CD4-positive, alpha-beta T cell (primary cell): ENCODE measurements around the gene F2RL2. TPM values are rescaled to one million over a fixed set of nuclear protein-coding genes. Genes with fewer than 3 reads are reported as not detected.

Source experiments
- ATAC-seq: fragments of 200-7000 bp; cut with Tn5 transposase; one replicate; pipeline ENCODE4 v1.10.0; 2022; ENCODE audit warnings: mild to moderate bottlenecking; ENCODE audit not compliant: poor library complexity
- CTCF ChIA-PET: fragments of 350-600 bp; sonication (Branson Sonifier 250); formaldehyde crosslinking; loops from one replicate; lab custom pipeline; 2021; ENCODE audit warnings: antibody characterized with exemption, inconsistent platforms; lab: Charles Lee
- POLR2A ChIA-PET: fragments of 350-600 bp; sonication (Branson Sonifier 250); formaldehyde crosslinking; loops from one replicate; lab custom pipeline; 2021; ENCODE audit warnings: antibody characterized with exemption, inconsistent platforms; lab: Charles Lee
- DNase-seq, 14 experiments: peaks; one replicate each; pipeline ENCODE4 v3.0.0-alpha.2; 2013 to 2020; ENCODE audit warnings: mixed read lengths in 2 of 14
- H3K27ac ChIP-seq, 2 donors: one replicate each; pipeline versions ENCODE4 v1.5.1 to v1.7.0; 2013; ENCODE audit warnings: low read length in 2 of 2, low read depth in 1 of 2, mild to moderate bottlenecking in 1 of 2
- H3K27me3 ChIP-seq, 2 experiments: 1 replicate in 1 of 2; 2 replicates in 1 of 2; pipeline versions ENCODE4 v1.6.1 to v1.7.0; 2013; ENCODE audit warnings: low read length in 2 of 2, control low read depth in 1 of 2, mild to moderate bottlenecking in 1 of 2, moderate library complexity in 1 of 2; ENCODE audit not compliant: insufficient read depth in 2 of 2, control insufficient read depth in 1 of 2
- H3K36me3 ChIP-seq: one replicate; pipeline ENCODE4 v1.6.1; 2013; ENCODE audit warnings: low read length, control low read depth; ENCODE audit not compliant: insufficient read depth
- H3K4me1 ChIP-seq: one replicate; pipeline ENCODE4 v1.6.1; 2013; ENCODE audit warnings: low read length, control low read depth; ENCODE audit not compliant: insufficient read depth
- H3K4me3 ChIP-seq: one replicate; pipeline ENCODE4 v1.5.1; 2013; ENCODE audit warnings: mild to moderate bottlenecking, low read length, moderate library complexity
- H3K9me3 ChIP-seq, 2 experiments: 1 replicate in 1 of 2; 2 replicates in 1 of 2; pipeline versions ENCODE4 v1.6.1 to v1.7.0; 2013; ENCODE audit warnings: low read length in 2 of 2, mild to moderate bottlenecking in 2 of 2, control low read depth in 1 of 2, moderate library complexity in 1 of 2; ENCODE audit not compliant: control insufficient read depth in 1 of 2, insufficient read depth in 1 of 2
- H3K27ac Mint-ChIP-seq: one replicate; pipeline ENCODE4 v1.8.0; 2020; ENCODE audit warnings: mixed read lengths
- H3K27me3 Mint-ChIP-seq: one replicate; pipeline ENCODE4 v1.8.0; 2021; ENCODE audit warnings: mixed read lengths
- H3K36me3 Mint-ChIP-seq: one replicate; pipeline ENCODE4 v1.8.0; 2021; ENCODE audit warnings: low read depth, mixed read lengths
- H3K4me1 Mint-ChIP-seq: one replicate; pipeline ENCODE4 v1.8.0; 2021; ENCODE audit warnings: low read depth, mixed read lengths
- H3K4me3 Mint-ChIP-seq: one replicate; pipeline ENCODE4 v1.8.0; 2020; ENCODE audit warnings: mild to moderate bottlenecking, mixed read lengths
- H3K9me3 Mint-ChIP-seq: one replicate; pipeline ENCODE4 v1.8.0; 2020; ENCODE audit warnings: mixed read lengths
- CTCF ChIP-seq: fragments of 200-600 bp; IDR thresholded peaks from one replicate; pipeline ENCODE4 v1.8.0; 2022; ENCODE audit warnings: antibody characterized with exemption, mild to moderate bottlenecking
- intact Hi-C, 2 experiments: fragments of 100-400 bp; cut with DNase I in 1 of 2; cut with micrococcal nuclease in 1 of 2; formaldehyde crosslinking; loops; one replicate each; pipeline versions ENCODE4 v1.15.1 to v1.9.0; 2023 to 2025; cut with DNase I, micrococcal nuclease
- total RNA-seq, 174 experiments: library from RNA in 2 of 174; stranded (reverse) in 2 of 174; gene quantifications; one replicate each; pipeline ENCODE4 v1.2.3 and lab custom pipeline; 2021 to 2026

F2RL2 gene
- total RNA-seq, 2 experiments from 2014 or later, result not detected

DNA sequence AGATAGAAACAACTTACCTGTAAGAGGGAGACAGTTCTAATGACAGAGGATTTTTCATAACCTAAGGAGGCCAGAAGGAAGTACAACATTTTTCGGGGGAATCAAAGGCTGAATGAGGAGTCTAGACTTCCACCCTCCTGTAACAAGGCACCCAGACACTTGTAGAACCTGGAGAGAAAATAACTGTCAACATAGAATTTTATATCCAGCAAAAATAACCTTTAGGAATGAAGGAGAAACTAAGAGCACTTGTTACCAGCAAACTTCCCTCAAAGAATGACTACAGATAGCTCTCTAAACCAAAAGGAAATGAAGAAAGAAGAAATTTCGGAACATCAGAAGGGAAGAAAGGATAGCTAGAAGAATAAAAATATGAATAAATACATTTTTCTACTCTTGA lies 25.9 kb upstream of the F2RL2 start:
- no peaks in the 10 kb centered on the region for H3K4me1 Mint-ChIP-seq
- peaks cover 97% of the 10 kb centered on the region for H3K36me3 Mint-ChIP-seq
- no peak overlapping the region for H3K27ac Mint-ChIP-seq

DNA sequence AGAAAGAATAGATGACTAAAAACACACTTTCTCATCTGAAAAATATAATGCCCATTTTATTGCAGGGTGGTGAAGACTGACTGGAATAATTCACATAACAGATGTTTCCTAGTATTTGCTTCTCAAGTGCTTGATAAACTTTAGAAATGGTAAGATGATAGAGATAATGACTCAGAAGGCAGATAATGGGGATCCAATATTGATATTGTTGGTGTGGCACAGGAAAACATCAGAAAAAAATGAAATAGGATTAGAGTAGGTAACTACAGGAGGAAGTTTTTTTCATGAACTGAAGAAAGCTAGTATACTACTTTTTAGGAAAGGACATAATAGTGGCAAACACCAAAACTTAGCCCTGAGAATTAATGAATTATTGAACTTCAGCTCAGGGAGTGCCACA lies 20.2 kb upstream of the F2RL2 start:
- TF ChIP-seq CTCF, result no peak
- ChIA-PET CTCF (no interaction called here), POLR2A (no interaction called here)
- Histone ChIP-seq H3K4me3 (no peak overlapping the region), H3K27me3 (no peaks in the 10 kb centered on the region), H3K4me1 (no peaks in the 10 kb centered on the region), H3K9me3 (peaks cover 4 to 6% of the 10 kb centered on the region in 2 experiments), H3K27ac (no peak overlapping the region), H3K36me3 (peaks cover 69% of the 10 kb centered on the region)
- no peak for DNase-seq
- Mint-ChIP-seq H3K4me1 (no peaks in the 10 kb centered on the region), H3K27ac (no peak overlapping the region), H3K9me3 (no peaks in the 10 kb centered on the region), H3K4me3 (no peak overlapping the region), H3K36me3 (peaks cover 98% of the 10 kb centered on the region), H3K27me3 (no peaks in the 10 kb centered on the region)
- intact Hi-C loops, result loop anchor here (5.0 to 10.0 kb wide), 3 partner anchors 41 to 569 kb away; no protein-coding TSS in a partner anchor
- ATAC-seq, result no peak

More for the DNA sequence above, 25.9 kb upstream of the F2RL2 start:
- peaks cover 9 to 14% of the 10 kb centered on the region in 2 experiments for H3K9me3 ChIP-seq
- no peaks in the 10 kb centered on the region for H3K27me3 Mint-ChIP-seq
- ATAC-seq, result no peak
- ChIA-PET CTCF (no interaction called here), POLR2A (no interaction called here)
- no peaks in the 10 kb centered on the region for H3K27me3 ChIP-seq
- H3K27ac ChIP-seq, result no peak overlapping the region
- DNase-seq, result no peak
- no peak overlapping the region for H3K4me3 Mint-ChIP-seq
- no peak overlapping the region for H3K4me3 ChIP-seq
- no peaks in the 10 kb centered on the region for H3K4me1 ChIP-seq
- peaks cover 8% of the 10 kb centered on the region for H3K9me3 Mint-ChIP-seq
- TF ChIP-seq CTCF, result no peak
- intact Hi-C loops, result loop anchor here in 1 of 2 experiments (10.0 kb wide), 1 partner anchor 574 kb away; no protein-coding TSS in a partner anchor
- H3K36me3 ChIP-seq, result peaks cover 73% of the 10 kb centered on the region

DNA sequence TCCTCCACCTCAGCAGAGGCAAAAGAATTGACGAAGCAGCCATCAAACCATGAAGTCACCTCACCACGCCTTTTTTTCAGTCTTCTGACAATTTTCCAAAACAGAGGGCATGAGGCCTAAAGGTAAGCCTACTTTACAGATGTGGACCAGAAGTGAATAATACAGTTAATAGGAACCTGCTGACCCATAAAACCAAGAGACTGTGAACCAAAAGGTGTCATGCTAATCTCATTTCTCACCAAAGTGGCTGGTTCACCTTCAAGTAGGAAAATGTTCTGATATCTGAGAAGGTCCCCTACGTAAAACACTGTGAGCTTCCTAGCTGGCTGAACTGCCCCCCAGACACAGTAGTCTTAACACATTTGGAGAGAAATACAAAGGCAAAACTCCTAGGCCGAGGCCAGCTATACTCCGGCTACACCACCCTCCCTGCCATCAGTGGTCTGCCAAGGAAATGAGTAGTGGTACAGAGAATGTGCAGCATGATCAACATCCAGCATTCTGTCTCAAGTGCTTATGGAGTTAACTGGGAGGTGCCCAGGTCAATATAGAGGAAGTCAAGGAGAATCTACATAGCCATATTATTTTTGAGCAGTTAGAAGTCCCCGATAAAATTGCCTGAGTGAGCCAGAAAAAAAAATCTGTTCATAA lies 19.3 kb upstream of the F2RL2 start:
- Mint-ChIP-seq H3K4me1 (no peaks in the 10 kb centered on the region), H3K27ac (no peak overlapping the region), H3K9me3 (no peaks in the 10 kb centered on the region), H3K27me3 (no peaks in the 10 kb centered on the region), H3K4me3 (no peak overlapping the region), H3K36me3 (peaks cover 98% of the 10 kb centered on the region)
- peaks cover 65% of the 10 kb centered on the region for H3K36me3 ChIP-seq
- POLR2A ChIA-PET, result no interaction called here
- H3K27me3 ChIP-seq, result no peaks in the 10 kb centered on the region
- no peak overlapping the region for H3K27ac ChIP-seq
- DNase-seq (no peak), ATAC-seq (no peak)
- H3K4me1 ChIP-seq, result no peaks in the 10 kb centered on the region
- CTCF ChIA-PET, result interaction anchor here (1.3 kb wide), 1 partner anchor 132 kb away, joined by 3 read pairs; no protein-coding TSS in a partner anchor
- H3K4me3 ChIP-seq, result no peak overlapping the region
- TF ChIP-seq CTCF, result no peak
- no peaks in the 10 kb centered on the region for H3K9me3 ChIP-seq
- intact Hi-C loops, result loop anchor here (5.0 to 10.0 kb wide), 3 partner anchors 40 to 568 kb away; no protein-coding TSS in a partner anchor
